Measurements from ENCODE around the gene HOXB5. TPM values are rescaled to one million over a fixed set of nuclear protein-coding genes. Genes with fewer than 3 reads are reported as not detected.

The HOXB5 gene
- total and polyA plus RNA-seq, 10 of the 15 experiments (the other 5 are each of a cell fraction or from before 2014, with no cell fraction given): not detected

DNA sequence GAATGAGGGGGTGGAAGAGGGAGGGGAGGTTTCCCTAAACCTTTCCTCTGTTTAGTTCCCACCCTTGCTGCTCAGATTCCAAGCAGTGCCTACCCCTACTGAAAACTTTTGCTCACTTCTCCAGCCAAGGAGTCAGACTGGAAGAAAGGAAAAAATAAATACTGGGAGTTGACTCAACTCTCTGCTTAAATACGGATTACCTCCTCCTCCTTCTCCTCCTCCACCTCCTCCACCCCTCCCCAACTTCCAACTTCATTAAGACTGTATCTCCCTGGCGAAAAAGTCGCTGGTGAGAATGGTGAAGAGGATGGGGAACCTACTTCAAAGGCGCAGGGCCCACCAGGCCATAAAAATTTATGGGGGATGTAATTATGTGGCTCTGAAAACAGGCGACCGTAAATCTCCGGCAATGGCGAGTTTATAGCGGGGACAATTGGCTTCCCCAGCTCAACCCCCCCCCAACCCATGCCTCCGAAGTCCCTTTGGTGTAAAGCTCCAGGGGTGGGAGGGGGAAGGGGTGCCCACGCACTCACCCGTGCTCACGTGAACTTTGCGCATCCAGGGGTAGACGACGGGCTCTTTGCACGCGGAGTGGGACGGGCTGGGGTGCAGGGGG, 16.1 kb downstream of the HOXB5 start:
- Histone ChIP-seq H3K4me3 (peak overlapping the region; percentile 73), H3K79me2 (ENCODE audit: control insufficient read depth, insufficient read depth, low read length) (peaks cover 7% of the 10 kb centered on the region), H3K27me3 (replicated peaks in 1 of 2; ENCODE audit: control insufficient read depth in 2 of 2, insufficient read depth in 2 of 2, low read length in 1 of 2) (no peaks in the 10 kb centered on the region), H3K4me2 (ENCODE audit: control insufficient read depth, insufficient read depth) (peak overlapping the region; percentile 92), H2AFZ (ENCODE audit: control insufficient read depth, low read depth, low read length) (peak overlapping the region; percentile 66), H3K27ac (ENCODE audit: control insufficient read depth, insufficient read depth) (peak overlapping the region; percentile 57; the same call in 1 of the 2 replicates), H3K36me3 (ENCODE audit: control insufficient read depth in 2 of 2, insufficient read depth in 2 of 2, low read length in 1 of 2) (no peaks in the 10 kb centered on the region), H3K4me1 (ENCODE audit: control insufficient read depth, insufficient read depth, low read length) (peaks cover 21% of the 10 kb centered on the region), H4K20me1 (ENCODE audit: control insufficient read depth, insufficient read depth) (no peaks in the 10 kb centered on the region), H3K9ac (ENCODE audit: control insufficient read depth, insufficient read depth, low read length) (peak overlapping the region; percentile 77), H3K9me3 (replicated peaks; ENCODE audit: control insufficient read depth, insufficient read depth, low read length) (no peaks in the 10 kb centered on the region)
- RAD21 ChIA-PET (ENCODE audit: unreplicated experiment): interaction anchor here (0.7 to 2.3 kb wide), 7 partner anchors 16 to 241 kb away, joined by 3 to 8 read pairs (median 4); no protein-coding TSS in a partner anchor
- in situ Hi-C loops (cut with MboI): no loop called here
- intact Hi-C loops (cut with micrococcal nuclease; ENCODE audit: unreplicated experiment): no loop called here
- FAIRE-seq (no peak), DNase-seq (ENCODE audit: low read depth, low spot score) (no peak), ATAC-seq (peak; percentile 6)
- CTCF ChIA-PET: interaction anchor here (1.0 to 2.3 kb wide), 2 partner anchors 85 to 314 kb away, joined by 4 to 10 read pairs; no protein-coding TSS in a partner anchor
- 2% methylated on average over 19 of the region's 19 CpGs for WGBS (ENCODE audit: insufficient coverage, insufficient replicate concordance, low lambda C conversion rate, missing lambda C conversion rate)
- POLR2A ChIA-PET: interaction anchor here (0.6 to 1.0 kb wide), 4 partner anchors 55 to 530 kb away, joined by 3 to 5 read pairs (median 3); partner anchors contain the start of gene NFE2L1
- BruUV-seq (replicated peaks): no TSS peak
- SMC1A ChIA-PET (ENCODE audit: uncharacterized antibody, unreplicated experiment): interaction anchor here (1.1 to 2.7 kb wide), 4 partner anchors 31 to 225 kb away, joined by 3 to 6 read pairs (median 6); no protein-coding TSS in a partner anchor
- TF ChIP-seq HDAC6 (IDR thresholded peaks at IDR 0.05; ENCODE audit: unreplicated experiment) (no peak), ETV6 (conservative IDR thresholded peaks at IDR 0.05 in 1 of 2, IDR thresholded peaks at IDR 0.05 in 1 of 2; ENCODE audit: borderline replicate concordance in 1 of 2, low read depth in 1 of 2) (no peak), RUNX3 (IDR thresholded peaks at IDR 0.05; ENCODE audit: low read length) (no peak), MTA2 (IDR thresholded peaks at IDR 0.05; ENCODE audit: low read depth) (no peak), STAT3 (IDR thresholded peaks at IDR 0.05; ENCODE audit: low read depth, low read length) (no peak), POLR2AphosphoS5 (IDR thresholded peaks at IDR 0.05; ENCODE audit: low read length) (no peak), HDAC2 (IDR thresholded peaks at IDR 0.05) (no peak), RCOR1 (conservative IDR thresholded peaks at IDR 0.05; ENCODE audit: low read depth, low read length) (no peak), KAT2A (conservative IDR thresholded peaks at IDR 0.05; ENCODE audit: control insufficient read depth, low read depth, low read length) (no peak), HDGF (IDR thresholded peaks at IDR 0.05) (no peak), BHLHE40 (IDR thresholded peaks at IDR 0.05; ENCODE audit: borderline replicate concordance in 1 of 2, low read depth in 2 of 2, low read length in 1 of 2) (peak; percentile 81 to 92), EGR1 (IDR thresholded peaks at IDR 0.05; ENCODE audit: borderline replicate concordance in 1 of 2, low read depth in 2 of 2, low read length in 2 of 2) (peak in 1 of 2 experiments; percentile 54; a peak in 2 of 3 replicates), SMAD1 (IDR thresholded peaks at IDR 0.05; ENCODE audit: low read depth, partially characterized antibody) (no peak), NRF1 (conservative IDR thresholded peaks at IDR 0.05; ENCODE audit: low read depth, low read length) (no peak)
- TF ChIP-seq, protein P1, sequence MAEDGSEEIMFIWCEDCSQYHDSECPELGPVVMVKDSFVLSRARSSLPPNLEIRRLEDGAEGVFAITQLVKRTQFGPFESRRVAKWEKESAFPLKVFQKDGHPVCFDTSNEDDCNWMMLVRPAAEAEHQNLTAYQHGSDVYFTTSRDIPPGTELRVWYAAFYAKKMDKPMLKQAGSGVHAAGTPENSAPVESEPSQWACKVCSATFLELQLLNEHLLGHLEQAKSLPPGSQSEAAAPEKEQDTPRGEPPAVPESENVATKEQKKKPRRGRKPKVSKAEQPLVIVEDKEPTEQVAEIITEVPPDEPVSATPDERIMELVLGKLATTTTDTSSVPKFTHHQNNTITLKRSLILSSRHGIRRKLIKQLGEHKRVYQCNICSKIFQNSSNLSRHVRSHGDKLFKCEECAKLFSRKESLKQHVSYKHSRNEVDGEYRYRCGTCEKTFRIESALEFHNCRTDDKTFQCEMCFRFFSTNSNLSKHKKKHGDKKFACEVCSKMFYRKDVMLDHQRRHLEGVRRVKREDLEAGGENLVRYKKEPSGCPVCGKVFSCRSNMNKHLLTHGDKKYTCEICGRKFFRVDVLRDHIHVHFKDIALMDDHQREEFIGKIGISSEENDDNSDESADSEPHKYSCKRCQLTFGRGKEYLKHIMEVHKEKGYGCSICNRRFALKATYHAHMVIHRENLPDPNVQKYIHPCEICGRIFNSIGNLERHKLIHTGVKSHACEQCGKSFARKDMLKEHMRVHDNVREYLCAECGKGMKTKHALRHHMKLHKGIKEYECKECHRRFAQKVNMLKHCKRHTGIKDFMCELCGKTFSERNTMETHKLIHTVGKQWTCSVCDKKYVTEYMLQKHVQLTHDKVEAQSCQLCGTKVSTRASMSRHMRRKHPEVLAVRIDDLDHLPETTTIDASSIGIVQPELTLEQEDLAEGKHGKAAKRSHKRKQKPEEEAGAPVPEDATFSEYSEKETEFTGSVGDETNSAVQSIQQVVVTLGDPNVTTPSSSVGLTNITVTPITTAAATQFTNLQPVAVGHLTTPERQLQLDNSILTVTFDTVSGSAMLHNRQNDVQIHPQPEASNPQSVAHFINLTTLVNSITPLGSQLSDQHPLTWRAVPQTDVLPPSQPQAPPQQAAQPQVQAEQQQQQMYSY (CRISPR knock-in tag; IDR thresholded peaks at IDR 0.05): no peak
- TF ChIP-seq, protein P2, sequence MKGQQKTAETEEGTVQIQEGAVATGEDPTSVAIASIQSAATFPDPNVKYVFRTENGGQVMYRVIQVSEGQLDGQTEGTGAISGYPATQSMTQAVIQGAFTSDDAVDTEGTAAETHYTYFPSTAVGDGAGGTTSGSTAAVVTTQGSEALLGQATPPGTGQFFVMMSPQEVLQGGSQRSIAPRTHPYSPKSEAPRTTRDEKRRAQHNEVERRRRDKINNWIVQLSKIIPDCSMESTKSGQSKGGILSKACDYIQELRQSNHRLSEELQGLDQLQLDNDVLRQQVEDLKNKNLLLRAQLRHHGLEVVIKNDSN (IDR thresholded peaks at IDR 0.05; ENCODE audit: borderline replicate concordance, extremely low read length, insufficient read depth, low read depth, low read length): peak; percentile 27

Data from GM12878 (cell line).